Neural progenitor cell (in vitro differentiated cells): ENCODE data around the gene MASP1. TPM values are rescaled to one million over a fixed set of nuclear protein-coding genes. Genes with fewer than 3 reads are reported as not detected.
A peak's percentile ranks its signal among the peaks of the same experiment; 100 is the strongest.

ENCODE experiments used
- DNase-seq: peaks from one replicate; pipeline ENCODE4 v3.0.0-alpha.2; 2016; ENCODE audit warnings: low spot score
- H2AFZ ChIP-seq: fragments of 200-600 bp; sonication (generic); replicated peaks from 2 replicates; pipeline ENCODE4 v1.6.1; 2016; ENCODE audit warnings: antibody characterized with exemption
- H3F3A ChIP-seq: fragments of 200-600 bp; sonication (generic); 2 replicates; pipeline ENCODE4 v1.6.1; 2016; ENCODE audit warnings: antibody characterized with exemption, low read depth
- H3K27ac ChIP-seq: fragments of 200-600 bp; sonication (generic); 2 replicates; pipeline ENCODE4 v1.5.1; 2016; ENCODE audit warnings: mild to moderate bottlenecking
- H3K27me3 ChIP-seq: fragments of 200-600 bp; sonication (generic); 2 replicates; pipeline ENCODE4 v1.6.1; 2016; ENCODE audit warnings: mild to moderate bottlenecking, moderate library complexity
- H3K36me3 ChIP-seq: fragments of 200-600 bp; sonication (generic); 2 replicates; pipeline ENCODE4 v1.5.1; 2016
- H3K4me1 ChIP-seq: fragments of 200-600 bp; sonication (generic); 2 replicates; pipeline ENCODE4 v1.6.1; 2016; ENCODE audit warnings: mixed run types
- H3K4me2 ChIP-seq: fragments of 200-600 bp; sonication (generic); 2 replicates; pipeline ENCODE4 v1.6.1; 2016
- H3K4me3 ChIP-seq: fragments of 200-600 bp; sonication (generic); 2 replicates; pipeline ENCODE4 v1.5.1; 2016
- H3K79me2 ChIP-seq: fragments of 200-600 bp; sonication (generic); 2 replicates; pipeline ENCODE4 v1.6.1; 2016; ENCODE audit warnings: low read depth
- H3K9ac ChIP-seq: fragments of 200-600 bp; sonication (generic); 2 replicates; pipeline ENCODE4 v1.6.1; 2016
- H3K9me3 ChIP-seq: fragments of 200-600 bp; sonication (generic); 2 replicates; pipeline ENCODE4 v1.5.1; 2016; ENCODE audit warnings: low read depth
- H4K20me1 ChIP-seq: fragments of 200-600 bp; sonication (generic); 2 replicates; pipeline ENCODE4 v1.6.1; 2016; ENCODE audit warnings: low read depth
- H3K27ac Mint-ChIP-seq: 3 replicates; pipeline ENCODE4 v1.8.0; 2021; ENCODE audit warnings: mixed read lengths
- H3K27me3 Mint-ChIP-seq: 2 replicates; pipeline ENCODE4 v1.8.0; 2022; ENCODE audit warnings: low read depth, mild to moderate bottlenecking, inconsistent platforms, moderate library complexity, mixed read lengths; ENCODE audit not compliant: insufficient read depth
- H3K36me3 Mint-ChIP-seq: 3 replicates; pipeline ENCODE4 v1.8.0; 2021; ENCODE audit warnings: mixed read lengths
- H3K4me1 Mint-ChIP-seq: 3 replicates; pipeline ENCODE4 v1.8.0; 2021; ENCODE audit warnings: mixed read lengths
- H3K4me3 Mint-ChIP-seq: 3 replicates; pipeline ENCODE4 v1.8.0; 2021; ENCODE audit warnings: mild to moderate bottlenecking, moderate library complexity, mixed read lengths
- H3K9me3 Mint-ChIP-seq: 3 replicates; pipeline ENCODE4 v1.8.0; 2020; ENCODE audit warnings: mixed read lengths
- EZH2 ChIP-seq: fragments of 200-600 bp; sonication (generic); IDR thresholded peaks from 2 replicates; pipeline ENCODE4 v1.6.1; 2017; ENCODE audit warnings: antibody characterized with exemption, mild to moderate bottlenecking, moderate library complexity
- EZH2phosphoT487 ChIP-seq: fragments of 200-600 bp; sonication (generic); IDR thresholded peaks from 2 replicates; pipeline ENCODE4 v1.6.1; 2017; ENCODE audit warnings: antibody characterized with exemption
- total RNA-seq: library from RNA; depleted of rRNA; stranded (reverse); fragments of >200 nt; gene quantifications from 2 replicates; pipeline ENCODE4 v1.2.3, GENCODE V29; 2015; ENCODE audit warnings: low replicate concordance
- TF ChIP-seq, protein P1 (sequence below): fragments of 200-600 bp; sonication (generic); IDR thresholded peaks from 2 replicates; pipeline ENCODE4 v1.5.1; 2017; ENCODE audit warnings: antibody characterized with exemption, mild to moderate bottlenecking

The MASP1 gene
- total RNA-seq, 1 donor from 2014 or later = 3.3 TPM

DNA sequence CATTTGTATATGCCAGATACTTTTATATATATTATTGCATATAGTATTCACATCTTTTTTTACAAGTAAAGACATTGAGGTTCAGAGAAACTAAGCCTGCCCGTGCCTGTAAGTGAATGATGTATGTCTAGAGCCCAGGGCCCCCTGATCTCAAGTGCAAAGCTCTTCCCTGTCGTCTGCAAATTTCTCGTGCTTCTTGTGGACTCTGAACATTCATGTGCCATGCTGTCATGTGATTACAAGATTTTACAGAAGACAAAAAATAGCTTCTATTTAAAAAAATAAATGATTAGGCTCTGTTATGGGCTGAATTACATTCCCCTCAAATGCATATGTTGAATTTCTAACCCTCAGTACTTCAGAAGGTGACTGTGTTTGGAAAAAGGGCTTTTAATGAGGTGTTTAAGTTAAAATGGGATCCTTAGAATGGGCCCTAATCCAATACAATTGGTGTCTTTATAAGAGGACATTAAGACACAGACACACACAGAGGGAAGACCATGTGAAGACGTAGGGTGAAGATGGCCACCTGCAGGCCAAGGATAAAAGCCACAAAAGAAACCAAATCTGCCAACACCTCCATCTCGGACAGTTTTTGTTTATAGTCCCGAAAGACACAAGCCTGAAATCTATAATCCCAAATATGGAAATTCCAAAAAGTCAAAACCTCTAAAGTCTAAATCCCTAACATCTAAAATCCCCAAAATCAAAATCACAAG is 3.9 kb upstream of the MASP1 start:
- Mint-ChIP-seq H3K9me3 (no peaks in the 10 kb centered on the region), H3K27me3 (peaks cover 6% of the 10 kb centered on the region), H3K4me1 (peaks cover 20% of the 10 kb centered on the region), H3K4me3 (no peak overlapping the region), H3K36me3 (no peaks in the 10 kb centered on the region), H3K27ac (no peak overlapping the region)
- H3K9me3 ChIP-seq = no peaks in the 10 kb centered on the region
- no peak overlapping the region for H3K9ac ChIP-seq
- no peak overlapping the region for H3K4me3 ChIP-seq
- peak overlapping the region; percentile 7 for H2AFZ ChIP-seq
- no peak overlapping the region for H3K27ac ChIP-seq
- TF ChIP-seq EZH2 = no peak
- TF ChIP-seq, protein P1, sequence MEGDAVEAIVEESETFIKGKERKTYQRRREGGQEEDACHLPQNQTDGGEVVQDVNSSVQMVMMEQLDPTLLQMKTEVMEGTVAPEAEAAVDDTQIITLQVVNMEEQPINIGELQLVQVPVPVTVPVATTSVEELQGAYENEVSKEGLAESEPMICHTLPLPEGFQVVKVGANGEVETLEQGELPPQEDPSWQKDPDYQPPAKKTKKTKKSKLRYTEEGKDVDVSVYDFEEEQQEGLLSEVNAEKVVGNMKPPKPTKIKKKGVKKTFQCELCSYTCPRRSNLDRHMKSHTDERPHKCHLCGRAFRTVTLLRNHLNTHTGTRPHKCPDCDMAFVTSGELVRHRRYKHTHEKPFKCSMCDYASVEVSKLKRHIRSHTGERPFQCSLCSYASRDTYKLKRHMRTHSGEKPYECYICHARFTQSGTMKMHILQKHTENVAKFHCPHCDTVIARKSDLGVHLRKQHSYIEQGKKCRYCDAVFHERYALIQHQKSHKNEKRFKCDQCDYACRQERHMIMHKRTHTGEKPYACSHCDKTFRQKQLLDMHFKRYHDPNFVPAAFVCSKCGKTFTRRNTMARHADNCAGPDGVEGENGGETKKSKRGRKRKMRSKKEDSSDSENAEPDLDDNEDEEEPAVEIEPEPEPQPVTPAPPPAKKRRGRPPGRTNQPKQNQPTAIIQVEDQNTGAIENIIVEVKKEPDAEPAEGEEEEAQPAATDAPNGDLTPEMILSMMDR = peak; percentile 38
- H3F3A ChIP-seq = no peaks in the 10 kb centered on the region
- peak overlapping the region; percentile 43 for H3K4me2 ChIP-seq
- no peaks in the 10 kb centered on the region for H4K20me1 ChIP-seq
- peak; percentile 40 for DNase-seq
- H3K36me3 ChIP-seq = no peaks in the 10 kb centered on the region
- peaks cover 6% of the 10 kb centered on the region for H3K27me3 ChIP-seq
- peaks cover 26% of the 10 kb centered on the region for H3K4me1 ChIP-seq
- H3K79me2 ChIP-seq = no peaks in the 10 kb centered on the region

DNA sequence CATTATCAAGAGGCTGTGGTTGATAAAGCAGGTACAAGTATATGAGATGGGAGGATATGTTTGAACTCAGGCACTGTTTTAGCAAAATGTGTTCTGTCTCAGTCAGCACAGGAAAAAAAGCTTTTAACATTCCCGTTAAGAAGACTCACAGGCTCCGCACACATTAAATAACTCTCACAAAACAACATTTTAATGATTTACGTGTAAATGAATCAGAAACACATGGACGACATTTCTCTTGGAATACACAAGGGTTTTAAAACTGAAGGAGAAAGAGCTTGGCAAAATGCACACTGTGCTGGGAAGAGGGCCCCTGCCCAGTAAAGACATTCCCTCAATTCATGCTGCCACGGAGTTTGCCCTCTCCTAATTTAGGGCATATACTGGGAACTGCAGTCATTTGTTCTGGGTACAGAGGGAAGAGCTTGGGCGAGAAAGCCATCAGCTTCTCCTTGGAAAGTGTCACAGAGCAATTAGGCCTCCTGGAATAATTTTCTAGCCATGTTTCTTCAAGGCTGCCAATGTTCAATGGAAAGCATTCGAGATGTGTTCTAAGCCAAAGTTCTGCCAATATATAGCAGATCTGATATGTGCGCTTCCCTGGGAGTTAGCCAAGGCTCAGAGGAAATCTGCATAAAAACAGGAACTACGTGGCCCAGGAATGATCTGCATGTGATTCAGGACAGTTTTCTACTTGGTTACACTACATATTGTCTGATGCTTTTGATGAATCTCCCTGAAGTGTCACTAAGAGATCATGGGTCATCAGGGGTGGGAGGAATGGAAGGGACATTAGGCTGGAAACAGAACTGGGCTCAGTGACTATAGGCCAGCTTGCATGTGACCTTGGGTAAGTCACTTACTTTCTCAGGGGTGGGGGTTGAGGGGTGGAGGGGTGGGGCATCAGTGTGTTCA is 2.2 kb upstream of the MASP1 start:
- no peaks in the 10 kb centered on the region for H3K9me3 Mint-ChIP-seq
- no peaks in the 10 kb centered on the region for H3K36me3 Mint-ChIP-seq
- H3K27me3 Mint-ChIP-seq = peaks cover 6% of the 10 kb centered on the region
- peaks cover 21% of the 10 kb centered on the region for H3K4me1 Mint-ChIP-seq
- H3K27ac ChIP-seq = no peak overlapping the region
- no peak overlapping the region for H3K27ac Mint-ChIP-seq
- H3F3A ChIP-seq = no peaks in the 10 kb centered on the region
- no peak overlapping the region for H3K9ac ChIP-seq
- H2AFZ ChIP-seq = no peak overlapping the region
- DNase-seq = no peak
- TF ChIP-seq EZH2 (no peak), EZH2phosphoT487 (no peak)
- TF ChIP-seq, protein P1 = no peak
- no peaks in the 10 kb centered on the region for H3K9me3 ChIP-seq
- peaks cover 26% of the 10 kb centered on the region for H3K4me1 ChIP-seq
- no peak overlapping the region for H3K4me3 ChIP-seq
- no peak overlapping the region for H3K4me2 ChIP-seq
- H3K79me2 ChIP-seq = no peaks in the 10 kb centered on the region
- no peak overlapping the region for H3K4me3 Mint-ChIP-seq
- peaks cover 8% of the 10 kb centered on the region for H3K27me3 ChIP-seq
- no peaks in the 10 kb centered on the region for H4K20me1 ChIP-seq
- no peaks in the 10 kb centered on the region for H3K36me3 ChIP-seq

DNA sequence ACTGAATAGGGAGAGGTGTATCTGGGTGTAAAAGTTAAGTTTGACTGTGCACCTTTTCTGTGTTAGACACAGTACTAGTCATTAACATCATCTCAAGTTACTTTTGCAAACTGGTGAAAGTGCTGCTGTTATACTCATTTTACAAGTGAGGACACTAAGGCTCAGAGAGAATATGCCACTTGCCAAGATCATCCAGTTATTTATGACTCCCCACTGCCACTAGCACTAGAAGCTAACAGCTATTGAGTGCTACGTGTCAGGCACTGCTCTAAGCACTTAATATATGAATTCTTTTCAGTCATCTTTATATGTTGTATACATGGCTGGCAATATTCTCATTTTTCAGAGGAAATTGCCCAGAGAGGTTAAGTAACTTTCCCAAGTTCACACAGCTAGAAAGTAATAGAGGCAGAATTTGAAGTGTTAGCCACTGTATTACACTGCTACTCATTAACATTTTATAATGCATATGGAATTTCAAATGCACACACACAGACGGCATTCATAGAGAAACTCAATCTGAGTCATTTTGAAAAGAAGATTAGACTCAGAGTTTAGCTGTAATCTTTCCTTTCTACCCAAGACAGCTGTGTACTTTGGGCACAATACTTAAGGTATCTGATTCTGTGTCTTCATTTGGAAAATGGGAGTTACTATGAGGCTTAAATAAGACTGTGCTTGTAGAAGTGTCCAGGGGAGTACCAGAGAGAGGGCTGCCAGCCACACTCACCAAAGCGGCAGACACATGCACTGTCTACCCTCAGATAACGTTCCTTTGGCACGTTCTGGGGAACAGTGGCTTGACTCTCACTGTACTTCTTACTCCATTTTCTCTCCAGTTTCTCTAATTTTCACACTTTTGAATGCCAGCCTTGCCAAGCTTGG is 1.3 kb upstream of the MASP1 start:
- Mint-ChIP-seq H3K27me3 (peaks cover 4% of the 10 kb centered on the region), H3K4me3 (no peak overlapping the region), H3K27ac (no peak overlapping the region), H3K4me1 (peaks cover 21% of the 10 kb centered on the region), H3K9me3 (no peaks in the 10 kb centered on the region), H3K36me3 (no peaks in the 10 kb centered on the region)
- no peaks in the 10 kb centered on the region for H3K36me3 ChIP-seq
- H3K27me3 ChIP-seq = peaks cover 8% of the 10 kb centered on the region
- H3K27ac ChIP-seq = no peak overlapping the region
- no peak overlapping the region for H3K4me3 ChIP-seq
- no peak overlapping the region for H2AFZ ChIP-seq
- no peaks in the 10 kb centered on the region for H3K9me3 ChIP-seq
- no peaks in the 10 kb centered on the region for H3K79me2 ChIP-seq
- TF ChIP-seq, protein P1 = no peak
- TF ChIP-seq EZH2phosphoT487 (no peak), EZH2 (no peak)
- DNase-seq = no peak
- no peak overlapping the region for H3K4me2 ChIP-seq
- H3K9ac ChIP-seq = no peak overlapping the region
- H3F3A ChIP-seq = no peaks in the 10 kb centered on the region
- H4K20me1 ChIP-seq = no peaks in the 10 kb centered on the region
- peaks cover 26% of the 10 kb centered on the region for H3K4me1 ChIP-seq
